SK-N-SH (cell line): Measurements from ENCODE around the gene LURAP1L. TPM values are rescaled to one million over a fixed set of nuclear protein-coding genes. Genes with fewer than 3 reads are reported as not detected.

Experiments used
- CTCF ChIA-PET: fragments of 300-600, 350-600 bp; formaldehyde crosslinking; extraction: SDS; loops from one replicate; lab custom pipeline; 2021; lab: Yijun Ruan, JAX
- POLR2A ChIA-PET: fragments of 350-600 bp; sonication (Branson Sonifier 250); formaldehyde crosslinking; extraction: SDS; loops from one replicate; lab custom pipeline; 2020; ENCODE audit warnings: antibody characterized with exemption, inconsistent platforms; lab: Yijun Ruan, JAX
- DNase-seq: peaks from one replicate; pipeline ENCODE4 v3.0.0; 2012
- H2AFZ ChIP-seq: fragments of 200-600 bp; sonication (generic); 2 replicates; pipeline ENCODE4 v1.8.1; 2016; ENCODE audit warnings: antibody characterized with exemption, mild to moderate bottlenecking, low read depth
- H3F3A ChIP-seq: fragments of 200-600 bp; sonication (generic); replicated peaks from 2 replicates; pipeline ENCODE3; 2016; ENCODE audit warnings: antibody characterized with exemption, mild to moderate bottlenecking; ENCODE audit not compliant: insufficient read depth
- H3K27ac ChIP-seq, 2 experiments: fragments of 200-500 bp in 1 of 2; fragments of 200-600 bp in 1 of 2; sonication (Bioruptor generic) in 1 of 2; sonication (generic), shearing (Covaris generic) in 1 of 2; 2 replicates each; pipeline versions ENCODE4 v1.5.1 to v1.6.1; 2014 to 2016; ENCODE audit warnings: low read depth in 2 of 2, inconsistent platforms in 1 of 2, low read length in 1 of 2, mild to moderate bottlenecking in 1 of 2, mixed read lengths in 1 of 2
- H3K27me3 ChIP-seq: fragments of 200-600 bp; sonication (generic), shearing (Covaris generic); 2 replicates; pipeline ENCODE4 v1.6.1; 2016; ENCODE audit warnings: mixed run types; ENCODE audit not compliant: insufficient read depth
- H3K36me3 ChIP-seq, 2 experiments: fragments of 200-500 bp in 1 of 2; fragments of 200-600 bp in 1 of 2; sonication (Bioruptor generic) in 1 of 2; sonication (generic) in 1 of 2; replicated peaks in 1 of 2; 2 replicates each; pipeline versions ENCODE3 to v1.5.1; 2014 to 2016; ENCODE audit warnings: low read length in 1 of 2, mild to moderate bottlenecking in 1 of 2; ENCODE audit not compliant: insufficient read depth in 2 of 2, control insufficient read depth in 1 of 2
- H3K4me1 ChIP-seq, 2 experiments: fragments of 200-500 bp in 1 of 2; fragments of 200-600 bp in 1 of 2; sonication (Bioruptor generic) in 1 of 2; sonication (generic), shearing (Covaris generic) in 1 of 2; 2 replicates each; pipeline versions ENCODE4 v1.5.1 to v1.6.1; 2014 to 2016; ENCODE audit warnings: low read depth in 1 of 2, low read length in 1 of 2, mixed run types in 1 of 2; ENCODE audit not compliant: insufficient read depth in 2 of 2, control insufficient read depth in 1 of 2
- H3K4me2 ChIP-seq: fragments of 200-600 bp; sonication (generic), shearing (Covaris generic); 2 replicates; pipeline ENCODE4 v1.6.1; 2017; ENCODE audit warnings: mixed run types
- H3K4me3 ChIP-seq, 2 experiments: fragments of 200-500 bp in 1 of 2; fragments of 200-600 bp in 1 of 2; sonication (Bioruptor generic) in 1 of 2; sonication (generic), shearing (Covaris generic) in 1 of 2; 2 replicates each; pipeline versions ENCODE4 v1.5.1 to v1.8.1; 2014 to 2016; ENCODE audit warnings: low read depth in 2 of 2, inconsistent platforms in 1 of 2, low read length in 1 of 2, mild to moderate bottlenecking in 1 of 2, mixed read lengths in 1 of 2, moderate library complexity in 1 of 2
- H3K79me2 ChIP-seq: fragments of 200-600 bp; sonication (generic); 2 replicates; pipeline ENCODE4 v1.8.1; 2017; ENCODE audit warnings: mild to moderate bottlenecking; ENCODE audit not compliant: insufficient read depth
- H3K9ac ChIP-seq: fragments of 200-600 bp; sonication (generic); 2 replicates; pipeline ENCODE4 v1.6.1; 2017; ENCODE audit warnings: mixed run types
- H3K9me2 ChIP-seq: fragments of 200-600 bp; sonication (generic); 2 replicates; pipeline ENCODE4 v1.6.1; 2017; ENCODE audit warnings: mixed run types
- H3K9me3 ChIP-seq: fragments of 200-600 bp; sonication (generic); 2 replicates; pipeline ENCODE4 v1.6.1; 2017; ENCODE audit warnings: mixed run types, mild to moderate bottlenecking, moderate library complexity
- H4K20me1 ChIP-seq: fragments of 200-600 bp; sonication (generic); 2 replicates; pipeline ENCODE4 v1.6.1; 2017; ENCODE audit warnings: mild to moderate bottlenecking, mixed run types; ENCODE audit not compliant: insufficient read depth
- EZH2phosphoT487 ChIP-seq: fragments of 200-600 bp; sonication (generic); IDR thresholded peaks from 2 replicates; pipeline ENCODE4 v1.6.1; 2017; ENCODE audit warnings: low read depth, mixed run types, mild to moderate bottlenecking, antibody characterized with exemption, moderate library complexity, borderline replicate concordance
- FOXJ3 ChIP-seq: sonication (generic); formaldehyde crosslinking; IDR thresholded peaks from 2 replicates; pipeline ENCODE4 v1.5.1; 2020; ENCODE audit warnings: mild to moderate bottlenecking, missing genetic modification reagents
- GABPA ChIP-seq: IDR thresholded peaks from 2 replicates; pipeline ENCODE4 v1.4.0; 2012; ENCODE audit warnings: low read depth, mild to moderate bottlenecking
- GATA2 ChIP-seq: sonication (generic); formaldehyde crosslinking; IDR thresholded peaks from 2 replicates; pipeline ENCODE4 v1.5.0; 2020; ENCODE audit warnings: mild to moderate bottlenecking, missing genetic modification reagents
- MXI1 ChIP-seq: IDR thresholded peaks from 2 replicates; pipeline ENCODE4 v1.6.1; 2012; ENCODE audit warnings: mild to moderate bottlenecking, low read depth, low read length, improper control_type of control experiment
- NFIC ChIP-seq: IDR thresholded peaks from 2 replicates; pipeline ENCODE4 v1.4.0; 2012; ENCODE audit warnings: borderline replicate concordance
- POLR2AphosphoS5 ChIP-seq: IDR thresholded peaks from 2 replicates; pipeline ENCODE4 v1.6.1; 2012; ENCODE audit warnings: low read depth, low read length
- RAD21 ChIP-seq: IDR thresholded peaks from 2 replicates; pipeline ENCODE4 v1.6.1; 2012; ENCODE audit warnings: mild to moderate bottlenecking, low read length
- RXRA ChIP-seq: IDR thresholded peaks from 2 replicates; pipeline ENCODE4 v1.4.0; 2012; ENCODE audit warnings: low read depth, mild to moderate bottlenecking, borderline replicate concordance
- SIN3A ChIP-seq: IDR thresholded peaks from 2 replicates; pipeline ENCODE4 v1.6.1; 2012; ENCODE audit warnings: low read depth, mild to moderate bottlenecking, low read length, moderate library complexity, borderline replicate concordance
- TAF1 ChIP-seq: IDR thresholded peaks from 2 replicates; pipeline ENCODE4 v1.6.1; 2012; ENCODE audit warnings: low read depth, mild to moderate bottlenecking, low read length, moderate library complexity, borderline replicate concordance
- TCF12 ChIP-seq: IDR thresholded peaks from 2 replicates; pipeline ENCODE4 v1.4.0; 2012
- WGBS: methylation state at CpG from one replicate; pipeline ENCODE4 v1.1.6; 2017; ENCODE audit warnings: low lambda C conversion rate; 5-methylcytosine and 5-hydroxymethylcytosine counted together
- polyA plus RNA-seq, 3 experiments: library from polyadenylated mRNA; depleted of rRNA; stranded (reverse); fragments of >200 nt; gene quantifications; 2 replicates each; pipeline ENCODE4 v1.2.3, GENCODE V29; 2012
- TF ChIP-seq, protein P1 (sequence below): fragments of 150-350 bp; IDR thresholded peaks from 2 replicates; pipeline ENCODE4 v1.6.1; 2017; ENCODE audit warnings: antibody characterized with exemption, low read length, low read depth, borderline replicate concordance
- TF ChIP-seq, protein P2 (sequence below): IDR thresholded peaks from 2 replicates; pipeline ENCODE4 v1.4.0; 2012; ENCODE audit warnings: low read depth, borderline replicate concordance
- TF ChIP-seq, protein P3 (sequence below): fragments of 150-350 bp; IDR thresholded peaks from 2 replicates; pipeline ENCODE4 v1.6.1; 2016; ENCODE audit warnings: mild to moderate bottlenecking, low read depth, low read length
- TF ChIP-seq, protein P4 (sequence below): IDR thresholded peaks from 2 replicates; pipeline ENCODE4 v1.4.0; 2012; ENCODE audit warnings: low read depth
- TF ChIP-seq, protein P5 (sequence below): IDR thresholded peaks from 2 replicates; pipeline ENCODE4; 2012

The LURAP1L gene
- polyA plus RNA-seq, 1 of the 3 experiments (the other 2 are of a cell fraction): 3.4 TPM

DNA sequence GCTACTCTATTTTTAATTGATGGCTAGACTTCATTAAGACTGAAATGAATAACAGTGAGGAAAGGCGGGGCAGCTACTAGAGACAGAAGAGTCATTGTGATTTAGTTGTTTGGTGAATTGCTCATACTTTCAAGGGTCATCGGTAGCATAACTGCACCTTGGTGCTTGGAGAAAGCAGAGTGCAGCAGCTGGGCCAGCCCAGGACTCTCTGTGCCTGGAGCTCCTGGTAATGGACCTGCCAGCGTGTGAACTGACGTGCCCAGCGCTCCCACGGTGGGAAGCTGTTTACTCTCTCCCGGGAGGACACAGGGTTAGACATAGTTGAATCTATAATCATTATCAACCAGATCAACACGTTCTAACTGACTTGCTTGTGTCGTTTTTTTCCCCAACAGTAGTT is 42.9 kb downstream of the LURAP1L start:
- Histone ChIP-seq H4K20me1 (no peaks in the 10 kb centered on the region), H3K27ac (no peak overlapping the region), H3K4me2 (no peak overlapping the region), H3K27me3 (no peaks in the 10 kb centered on the region), H3K9ac (no peak overlapping the region), H3K36me3 (no peaks in the 10 kb centered on the region), H3K4me1 (peaks cover 17 to 26% of the 10 kb centered on the region in 2 experiments; a peak in 3 of 4 replicates), H2AFZ (no peak overlapping the region), H3K9me3 (no peaks in the 10 kb centered on the region), H3F3A (peaks cover 23% of the 10 kb centered on the region), H3K79me2 (no peaks in the 10 kb centered on the region), H3K9me2 (no peaks in the 10 kb centered on the region), H3K4me3 (no peak overlapping the region)
- no peak for DNase-seq
- 88% methylated on average over 9 of the region's 9 CpGs for WGBS
- CTCF ChIA-PET: interaction anchor here (0.9 to 3.2 kb wide), 4 partner anchors 42 to 98 kb away, joined by 3 to 21 read pairs (median 8); partner anchors contain the start of gene LURAP1L
- TF ChIP-seq, protein P1, sequence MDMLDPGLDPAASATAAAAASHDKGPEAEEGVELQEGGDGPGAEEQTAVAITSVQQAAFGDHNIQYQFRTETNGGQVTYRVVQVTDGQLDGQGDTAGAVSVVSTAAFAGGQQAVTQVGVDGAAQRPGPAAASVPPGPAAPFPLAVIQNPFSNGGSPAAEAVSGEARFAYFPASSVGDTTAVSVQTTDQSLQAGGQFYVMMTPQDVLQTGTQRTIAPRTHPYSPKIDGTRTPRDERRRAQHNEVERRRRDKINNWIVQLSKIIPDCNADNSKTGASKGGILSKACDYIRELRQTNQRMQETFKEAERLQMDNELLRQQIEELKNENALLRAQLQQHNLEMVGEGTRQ: no peak
- TF ChIP-seq NFIC (no peak), FOXJ3 (no peak), EZH2phosphoT487 (no peak), POLR2AphosphoS5 (no peak), GATA2 (no peak), TCF12 (no peak), GABPA (no peak), TAF1 (no peak), RAD21 (no peak), SIN3A (no peak), RXRA (no peak), MXI1 (no peak)
- TF ChIP-seq, protein P2, sequence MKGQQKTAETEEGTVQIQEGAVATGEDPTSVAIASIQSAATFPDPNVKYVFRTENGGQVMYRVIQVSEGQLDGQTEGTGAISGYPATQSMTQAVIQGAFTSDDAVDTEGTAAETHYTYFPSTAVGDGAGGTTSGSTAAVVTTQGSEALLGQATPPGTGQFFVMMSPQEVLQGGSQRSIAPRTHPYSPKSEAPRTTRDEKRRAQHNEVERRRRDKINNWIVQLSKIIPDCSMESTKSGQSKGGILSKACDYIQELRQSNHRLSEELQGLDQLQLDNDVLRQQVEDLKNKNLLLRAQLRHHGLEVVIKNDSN: no peak
- TF ChIP-seq, protein P3, sequence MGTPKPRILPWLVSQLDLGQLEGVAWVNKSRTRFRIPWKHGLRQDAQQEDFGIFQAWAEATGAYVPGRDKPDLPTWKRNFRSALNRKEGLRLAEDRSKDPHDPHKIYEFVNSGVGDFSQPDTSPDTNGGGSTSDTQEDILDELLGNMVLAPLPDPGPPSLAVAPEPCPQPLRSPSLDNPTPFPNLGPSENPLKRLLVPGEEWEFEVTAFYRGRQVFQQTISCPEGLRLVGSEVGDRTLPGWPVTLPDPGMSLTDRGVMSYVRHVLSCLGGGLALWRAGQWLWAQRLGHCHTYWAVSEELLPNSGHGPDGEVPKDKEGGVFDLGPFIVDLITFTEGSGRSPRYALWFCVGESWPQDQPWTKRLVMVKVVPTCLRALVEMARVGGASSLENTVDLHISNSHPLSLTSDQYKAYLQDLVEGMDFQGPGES: no peak
- TF ChIP-seq, protein P4, sequence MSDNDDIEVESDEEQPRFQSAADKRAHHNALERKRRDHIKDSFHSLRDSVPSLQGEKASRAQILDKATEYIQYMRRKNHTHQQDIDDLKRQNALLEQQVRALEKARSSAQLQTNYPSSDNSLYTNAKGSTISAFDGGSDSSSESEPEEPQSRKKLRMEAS: no peak
- TF ChIP-seq, protein P5, sequence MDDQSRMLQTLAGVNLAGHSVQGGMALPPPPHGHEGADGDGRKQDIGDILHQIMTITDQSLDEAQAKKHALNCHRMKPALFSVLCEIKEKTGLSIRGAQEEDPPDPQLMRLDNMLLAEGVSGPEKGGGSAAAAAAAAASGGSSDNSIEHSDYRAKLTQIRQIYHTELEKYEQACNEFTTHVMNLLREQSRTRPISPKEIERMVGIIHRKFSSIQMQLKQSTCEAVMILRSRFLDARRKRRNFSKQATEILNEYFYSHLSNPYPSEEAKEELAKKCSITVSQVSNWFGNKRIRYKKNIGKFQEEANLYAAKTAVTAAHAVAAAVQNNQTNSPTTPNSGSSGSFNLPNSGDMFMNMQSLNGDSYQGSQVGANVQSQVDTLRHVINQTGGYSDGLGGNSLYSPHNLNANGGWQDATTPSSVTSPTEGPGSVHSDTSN: no peak
- POLR2A ChIA-PET: no interaction called here
